DMS114 treated with DMSO at 0.1 percent for 48 hours (cell line): ENCODE measurements around the gene NAPEPLD.
"Not testable (repeated sequence)": the region's sequence is repeated elsewhere in the genome, so short reads cannot be mapped to it uniquely, and the experiment has no call there.

Experiments
- DNase-seq: peaks from one replicate; lab custom pipeline; 2025; ENCODE audit not compliant: unreplicated experiment; lab: John Stamatoyannopoulos, UW

NAPEPLD gene

GRCh38 chr7:103148994-103149807 lies at the start of gene NAPEPLD:
NAPEPLD (minus strand) TSS chr7:103149099; CDS start chr7:103128776, 20,323 bp downstream.
- peak; percentile 80 for DNase-seq

- DNase-seq = not testable (repeated sequence)
Measured at GRCh38 chr7:103198079-103198478, 49.2 kb upstream of the NAPEPLD start.

GRCh38 chr7:103195364-103195763 lies 46.5 kb upstream of the NAPEPLD start:
- not testable (repeated sequence) for DNase-seq

GRCh38 chr7:103172415-103173146 lies 23.7 kb upstream of the NAPEPLD start:
- DNase-seq = not testable (repeated sequence)

GRCh38 chr7:103171695-103172414 lies 23.0 kb upstream of the NAPEPLD start:
- not testable (repeated sequence) for DNase-seq

- DNase-seq = not testable (repeated sequence)
Measured at GRCh38 chr7:103166921-103167544, 18.1 kb upstream of the NAPEPLD start.

GRCh38 chr7:103163087-103163825 lies 14.4 kb upstream of the NAPEPLD start:
- DNase-seq = not testable (repeated sequence)

GRCh38 chr7:103162641-103163040 lies 13.7 kb upstream of the NAPEPLD start:
- not testable (repeated sequence) for DNase-seq

- not testable (repeated sequence) for DNase-seq
Measured at GRCh38 chr7:103161998-103162616, 13.2 kb upstream of the NAPEPLD start.

GRCh38 chr7:103159072-103159471 lies 10.2 kb upstream of the NAPEPLD start:
- not testable (repeated sequence) for DNase-seq

- DNase-seq = not testable (repeated sequence)
Measured at GRCh38 chr7:103155331-103156024, 6.6 kb upstream of the NAPEPLD start.

GRCh38 chr7:103154042-103154441 lies 5.1 kb upstream of the NAPEPLD start:
- no peak for DNase-seq

- DNase-seq = not testable (repeated sequence)
Measured at GRCh38 chr7:103152744-103153617, 4.1 kb upstream of the NAPEPLD start.

- DNase-seq = not testable (repeated sequence)
Measured at GRCh38 chr7:103151993-103152676, 3.2 kb upstream of the NAPEPLD start.

GRCh38 chr7:103150192-103150591 lies 1.3 kb upstream of the NAPEPLD start:
- DNase-seq = no peak

GRCh38 chr7:103149808-103150180 lies 895 bp upstream of the NAPEPLD start:
- no peak for DNase-seq

GRCh38 chr7:103148131-103148993 lies 537 bp downstream of the NAPEPLD start:
- DNase-seq = no peak
